Ovary (tissue), 3 donors: ENCODE results near the gene FAM234B.

Experiments
- CTCF ChIP-seq, 3 donors: fragments of 450-650 bp in 2 of 3; fragments of 200-600 bp in 1 of 3; IDR thresholded peaks; one replicate each; pipeline versions ENCODE4 v1.5.1 to v1.8.0; 2016 to 2022; ENCODE audit warnings: antibody characterized with exemption in 3 of 3, mild to moderate bottlenecking in 1 of 3
- EP300 ChIP-seq: sonication (generic); formaldehyde crosslinking; IDR thresholded peaks from one replicate; pipeline ENCODE4 v1.6.1; 2017; ENCODE audit warnings: antibody characterized with exemption
- POLR2A ChIP-seq: fragments of 450-650 bp; IDR thresholded peaks from one replicate; pipeline ENCODE4 v1.6.1; 2017; ENCODE audit warnings: antibody characterized with exemption, mild to moderate bottlenecking, moderate library complexity
- donor health status: DM: no; HTN: no; CAD: no.

GRCh38 chr12:13125996-13126395 lies 81.8 kb downstream of the FAM234B start:
- no peak for TF ChIP-seq CTCF (IDR thresholded peaks at IDR 0.05)
- no peak for TF ChIP-seq POLR2A
- TF ChIP-seq EP300: no peak
